AG20443 (cell line): ENCODE measurements around the gene ARRB2.

Source experiments
- DNase-seq: peaks from one replicate; pipeline ENCODE4 v3.0.0; 2012; ENCODE audit warnings: low spot score, mixed read lengths

Gene ARRB2

DNA sequence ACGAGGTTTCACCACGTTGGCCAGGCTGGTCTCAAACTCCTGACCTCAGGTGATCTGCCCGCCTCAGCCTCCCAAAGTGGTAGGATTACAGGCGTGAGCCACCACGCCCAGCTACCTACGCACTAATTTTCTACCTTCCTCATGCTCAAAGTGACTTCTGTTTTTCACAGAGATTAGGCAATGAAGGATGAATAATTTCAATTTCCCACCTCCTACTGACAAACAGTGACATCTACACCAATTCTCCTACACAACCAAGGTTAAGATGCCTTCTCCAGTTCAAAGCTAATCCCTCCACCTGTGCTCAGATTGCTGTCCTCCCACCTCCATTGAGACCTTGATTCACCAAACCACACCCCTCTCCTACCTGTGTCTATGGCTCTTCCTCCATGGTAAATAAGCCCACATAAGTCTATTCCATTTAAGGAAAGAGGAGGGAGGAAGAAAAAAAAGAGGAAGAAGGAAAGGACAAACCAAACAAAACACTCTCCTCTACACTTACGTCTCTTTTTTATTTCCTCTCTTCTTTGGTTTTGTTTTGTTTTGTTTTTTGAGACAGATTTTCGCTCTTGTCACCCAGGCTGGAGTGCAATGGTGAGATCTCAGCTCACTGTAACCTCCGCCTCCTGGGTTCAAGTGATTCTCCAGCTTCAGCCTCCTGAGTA is 15.3 kb downstream of the ARRB2 start:
- DNase-seq: no peak

DNA sequence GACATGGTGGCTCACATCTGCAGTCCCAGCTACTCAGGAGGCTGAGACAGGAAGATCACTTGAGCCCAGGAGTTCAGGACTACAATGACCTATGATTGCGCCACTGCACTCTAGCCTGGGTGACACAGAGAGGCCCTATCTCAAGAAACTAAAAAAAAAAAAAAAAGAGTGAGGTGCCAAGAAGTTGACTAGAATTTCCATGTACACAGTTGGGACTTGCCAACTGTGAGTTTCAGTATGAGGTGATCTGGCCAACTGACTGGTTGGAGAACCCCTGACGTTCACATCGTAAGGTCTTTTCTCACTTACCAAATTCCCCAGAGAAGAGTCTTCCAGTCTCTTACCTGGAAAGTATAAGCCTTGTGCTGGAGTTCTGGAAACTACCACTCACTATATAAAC is 17.7 kb downstream of the ARRB2 start:
- DNase-seq: no peak

DNA sequence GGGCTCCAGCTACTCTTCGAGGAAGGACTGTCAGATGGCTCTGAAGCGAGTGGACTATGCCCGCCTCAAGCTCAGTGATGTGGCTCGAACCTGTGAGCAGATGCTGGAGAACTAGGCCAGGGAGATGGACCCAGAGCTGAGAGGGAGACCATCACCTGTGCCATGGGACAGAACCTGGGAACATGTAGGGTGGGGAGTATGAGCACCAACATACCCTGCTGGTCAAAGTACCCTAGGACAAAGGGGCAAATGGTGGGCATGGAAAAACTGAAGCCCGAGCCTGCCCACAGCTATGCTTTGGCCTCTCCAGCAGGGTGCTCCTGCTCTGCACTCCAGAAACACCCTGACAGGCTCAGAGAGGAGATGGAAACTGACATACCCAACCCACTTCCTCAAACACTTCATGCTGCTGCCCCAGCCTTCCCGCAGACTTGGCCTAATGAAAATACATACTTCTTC is 22.7 kb downstream of the ARRB2 start:
- no peak for DNase-seq

DNA sequence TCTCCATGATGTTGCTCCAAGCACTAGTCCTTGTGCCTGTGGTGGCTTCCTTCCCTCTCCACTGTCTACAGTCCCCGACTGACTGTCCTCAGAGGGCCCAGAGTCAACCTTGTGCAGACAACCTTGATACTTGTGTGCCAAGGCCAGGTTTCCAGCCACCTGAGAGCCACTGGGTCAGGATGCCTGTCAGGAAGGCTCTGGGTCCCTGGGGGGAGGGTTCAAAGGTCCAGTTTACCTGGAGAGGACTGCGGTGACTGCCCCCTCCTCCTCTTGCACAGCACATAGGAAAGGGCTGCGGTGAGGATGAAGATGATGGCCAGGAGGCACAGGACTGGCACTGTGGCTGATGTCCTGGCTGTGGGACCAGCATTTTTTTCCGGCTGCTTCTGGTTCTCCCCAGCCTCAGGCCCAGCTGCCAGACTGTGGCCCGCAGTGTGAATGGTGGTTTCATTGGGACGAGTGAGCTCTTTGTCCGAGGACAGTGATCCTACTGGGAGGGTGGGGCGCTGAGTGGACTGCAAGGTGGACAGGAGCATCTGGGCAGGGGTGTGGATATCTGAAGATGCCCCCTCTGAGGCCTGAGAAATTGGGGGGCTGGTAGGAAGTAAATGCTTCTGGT is 24.5 kb downstream of the ARRB2 start:
- DNase-seq: no peak

DNA sequence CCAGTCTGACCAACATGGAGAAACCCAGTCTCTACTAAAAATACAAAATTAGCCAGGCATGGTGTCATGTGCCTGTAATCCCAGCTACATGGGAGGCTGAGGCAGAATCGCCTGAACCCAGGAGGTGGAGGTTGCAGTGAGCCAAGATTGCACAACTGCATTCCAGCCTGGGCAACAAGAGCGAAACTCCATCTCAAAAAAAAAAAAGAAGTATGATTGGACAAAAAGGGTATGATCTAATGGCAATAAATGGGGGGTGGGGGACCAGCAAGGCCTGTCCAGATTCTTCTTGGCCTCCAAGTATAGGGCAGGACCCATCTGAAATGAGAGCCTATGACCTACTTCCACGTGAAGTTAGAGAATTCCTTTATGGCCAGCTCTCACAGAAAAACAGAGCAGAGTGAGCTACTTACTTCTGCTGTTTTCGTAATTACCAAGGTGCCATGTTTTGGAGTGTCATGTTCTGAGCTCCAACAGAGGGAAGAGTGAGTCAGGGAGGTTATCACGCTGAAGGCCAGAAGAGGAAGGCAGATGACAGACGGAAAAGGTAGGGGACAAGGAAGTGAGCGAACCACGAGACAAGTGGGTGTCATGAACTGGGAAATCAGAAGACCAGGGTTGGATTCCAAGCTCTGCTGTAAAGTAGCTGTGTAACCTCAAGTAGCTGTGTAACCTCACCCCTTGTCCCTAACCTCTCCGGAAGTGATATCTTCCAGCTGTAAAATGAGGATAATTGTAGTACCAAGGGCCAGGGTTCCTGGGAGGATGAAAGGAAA is 25.6 kb downstream of the ARRB2 start:
- DNase-seq: no peak

DNA sequence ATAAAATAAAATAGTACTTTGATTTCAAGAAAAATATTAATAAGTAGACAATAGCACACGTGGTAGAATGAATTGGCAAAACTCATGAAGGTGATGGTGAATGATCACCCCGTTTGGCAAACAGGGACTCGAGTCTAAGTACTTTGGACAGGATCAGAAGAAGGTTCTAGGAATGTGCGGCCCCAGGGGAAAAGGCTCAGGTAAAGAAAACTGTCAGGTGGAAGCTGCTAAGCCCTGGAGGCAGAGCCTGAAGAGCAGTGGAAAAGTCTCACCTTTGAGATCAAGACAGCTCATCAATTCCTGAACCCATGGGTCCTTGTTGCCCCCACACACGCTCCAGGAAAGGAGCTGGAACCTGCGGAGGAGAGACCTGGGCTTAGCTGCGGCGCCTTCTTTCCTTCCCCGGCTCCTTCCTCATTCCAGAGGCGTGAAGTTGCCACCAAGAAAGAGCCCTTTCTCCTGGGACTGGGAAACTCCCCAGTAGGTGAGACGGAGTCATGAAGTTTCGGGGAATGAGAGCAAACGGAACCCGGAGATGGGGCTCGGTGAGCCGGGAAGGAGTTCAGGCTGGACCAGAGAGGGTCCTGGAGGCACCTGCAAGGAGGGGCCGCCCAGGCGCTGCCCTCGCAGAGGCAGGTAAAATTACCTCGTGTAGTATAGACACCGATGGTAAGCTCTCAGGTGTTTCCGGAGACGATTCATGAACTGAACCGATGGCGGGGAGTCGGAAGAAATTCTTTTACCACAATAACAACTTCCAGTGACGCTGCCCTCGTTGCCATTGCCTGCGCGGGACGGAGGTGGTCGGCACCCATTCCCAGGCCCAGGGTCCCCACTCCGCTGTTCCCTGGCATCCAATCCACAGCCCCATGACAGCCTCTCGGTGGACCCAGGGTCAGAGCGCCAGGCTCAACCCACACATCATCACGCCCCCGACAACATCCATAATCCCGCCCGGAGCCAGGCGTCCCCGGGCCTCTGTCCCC is 28.0 kb downstream of the ARRB2 start:
- no peak for DNase-seq

DNA sequence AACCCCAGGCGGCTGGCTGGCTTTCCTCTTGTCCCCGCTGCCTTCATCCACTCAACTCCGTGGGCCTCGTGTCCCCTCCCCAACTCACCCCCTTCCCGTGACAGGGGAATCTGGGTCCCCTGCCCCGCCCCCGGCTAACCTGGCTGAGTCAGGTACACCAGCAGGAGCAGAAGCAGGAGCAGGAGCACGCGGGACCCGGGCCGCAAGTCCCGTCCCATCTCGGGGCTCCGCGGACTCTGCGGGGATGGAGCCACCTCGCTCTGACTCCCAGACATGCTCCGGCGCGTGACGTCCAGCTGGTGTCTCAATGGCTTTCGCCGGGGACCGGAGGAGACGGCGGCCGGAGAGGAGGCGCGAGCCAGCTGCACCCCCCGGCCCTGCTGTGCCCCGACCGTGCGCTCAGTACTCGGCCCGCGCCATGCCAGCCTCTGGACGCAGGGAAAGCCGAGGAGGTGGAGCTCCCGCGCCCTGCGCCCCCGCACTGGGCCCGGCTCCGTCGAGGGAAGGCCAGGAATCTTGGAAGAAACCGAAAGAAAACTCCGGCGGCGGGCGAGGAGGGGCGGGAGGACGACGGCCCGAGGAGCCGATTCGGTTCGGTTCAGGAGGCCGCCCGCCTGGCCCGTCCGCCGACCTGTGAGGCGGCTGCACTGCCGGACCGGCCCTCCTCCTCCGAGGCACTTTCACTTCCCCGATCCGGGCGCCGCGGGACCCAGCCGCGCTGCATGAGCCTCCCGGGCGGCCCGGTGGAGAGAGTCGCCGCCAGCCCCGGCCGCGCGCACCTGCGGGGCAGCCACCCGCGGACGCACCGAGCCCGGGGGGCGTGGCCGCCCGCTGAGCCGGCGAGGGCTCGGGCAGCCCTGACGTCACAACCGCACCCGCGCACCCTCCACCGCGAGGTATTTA is 28.9 kb downstream of the ARRB2 start, which contains the start of the genes CXCL16 and ZMYND15:
TSS of gene CXCL16 (minus strand) at position 807 of the 903 bp plus-strand sequence. CDS start at position 218, 589 bp downstream.
TSS of gene ZMYND15 (plus strand) at position 712 of the 903 bp plus-strand sequence. CDS start 716 bp downstream, outside the sequence.
- peak; percentile 82 for DNase-seq

DNA sequence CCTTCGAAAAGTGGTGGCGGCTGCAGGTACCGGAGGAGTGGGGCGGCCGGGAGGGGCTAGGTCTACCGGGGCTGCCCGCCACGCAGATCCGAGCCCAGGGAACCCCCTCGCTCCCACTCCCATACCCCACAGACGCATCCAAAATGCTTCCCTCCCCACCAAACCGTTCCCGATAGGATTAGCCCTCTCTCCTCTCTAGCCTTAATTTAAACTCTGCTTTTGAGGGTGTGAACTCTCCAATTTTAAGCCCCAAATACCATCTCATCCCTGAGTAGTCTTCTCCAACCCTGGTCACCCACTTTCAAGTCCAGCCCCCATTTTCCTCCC is 29.6 kb downstream of the ARRB2 start:
- no peak for DNase-seq

DNA sequence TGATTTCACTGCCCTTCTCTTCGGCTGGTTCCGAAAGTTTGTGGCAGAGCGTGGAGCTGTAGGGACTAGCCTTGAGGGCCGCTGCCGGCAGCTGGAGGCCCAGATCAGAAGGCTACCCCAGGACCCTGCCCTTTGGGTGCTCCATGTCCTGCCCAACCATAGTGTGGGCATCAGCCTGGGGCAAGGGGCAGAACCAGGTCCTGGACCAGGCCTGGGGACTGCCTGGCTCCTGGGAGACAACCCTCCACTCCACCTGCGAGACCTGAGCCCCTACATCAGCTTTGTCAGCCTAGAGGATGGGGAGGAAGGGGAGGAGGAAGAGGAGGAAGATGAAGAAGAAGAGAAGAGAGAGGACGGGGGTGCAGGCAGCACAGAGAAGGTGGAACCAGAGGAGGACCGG is 30.2 kb downstream of the ARRB2 start:
- DNase-seq: no peak

DNA sequence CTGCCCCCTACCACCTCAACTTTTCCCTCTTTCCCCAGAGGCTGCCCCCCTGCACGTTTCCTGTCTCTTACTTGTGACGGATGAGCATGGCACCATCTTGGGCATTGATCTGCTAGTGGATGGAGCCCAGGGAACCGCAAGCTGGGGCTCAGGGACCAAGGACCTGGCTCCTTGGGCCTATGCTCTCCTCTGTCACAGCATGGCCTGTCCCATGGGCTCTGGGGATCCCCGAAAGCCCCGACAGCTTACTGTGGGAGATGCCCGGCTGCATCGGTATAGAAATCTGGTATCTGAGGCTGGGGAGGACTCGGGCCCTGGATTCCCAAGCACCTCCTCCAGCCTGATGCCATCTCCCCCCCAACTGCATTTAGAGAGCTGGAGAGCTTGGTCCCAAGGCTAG is 31.1 kb downstream of the ARRB2 start:
- DNase-seq: no peak

DNA sequence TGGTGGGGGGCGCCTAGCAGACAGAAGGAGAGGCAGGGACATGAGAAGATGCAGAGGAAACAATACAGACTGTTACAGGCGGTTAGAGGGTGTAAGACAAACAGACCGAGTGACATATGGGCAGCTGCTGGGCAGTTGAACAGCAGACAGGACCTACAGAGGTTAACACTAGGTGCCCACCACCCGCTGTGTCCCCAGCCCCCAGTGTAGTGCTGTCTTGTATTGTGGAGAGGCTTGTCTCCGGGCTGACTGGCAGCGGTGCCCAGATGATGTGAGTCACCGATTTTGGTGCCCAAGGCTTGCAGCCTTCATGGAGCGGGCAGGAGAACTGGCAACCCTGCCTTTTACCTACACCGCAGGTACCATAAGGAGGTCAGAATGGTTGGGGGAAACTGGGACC is 31.7 kb downstream of the ARRB2 start:
- DNase-seq: no peak

DNA sequence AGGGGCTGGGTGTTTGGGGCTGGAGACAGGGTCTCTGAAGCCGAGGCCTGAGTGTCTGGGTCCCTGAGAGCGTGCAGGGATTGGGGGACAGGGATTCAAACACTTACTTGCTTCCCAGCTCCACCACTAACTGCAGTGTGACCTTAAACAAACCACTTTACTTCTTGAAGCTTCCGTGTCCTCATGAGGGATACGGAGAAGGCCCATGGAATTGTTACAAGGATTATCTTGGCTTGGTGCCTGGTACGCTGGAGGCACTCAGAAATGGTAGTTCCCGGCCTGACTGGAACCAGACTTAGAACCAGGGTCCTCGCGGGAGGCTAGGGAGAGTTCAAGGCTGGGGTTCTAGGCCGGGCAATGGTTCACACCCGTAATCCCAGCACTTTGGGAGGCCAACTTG is 32.2 kb downstream of the ARRB2 start:
- DNase-seq: no peak

DNA sequence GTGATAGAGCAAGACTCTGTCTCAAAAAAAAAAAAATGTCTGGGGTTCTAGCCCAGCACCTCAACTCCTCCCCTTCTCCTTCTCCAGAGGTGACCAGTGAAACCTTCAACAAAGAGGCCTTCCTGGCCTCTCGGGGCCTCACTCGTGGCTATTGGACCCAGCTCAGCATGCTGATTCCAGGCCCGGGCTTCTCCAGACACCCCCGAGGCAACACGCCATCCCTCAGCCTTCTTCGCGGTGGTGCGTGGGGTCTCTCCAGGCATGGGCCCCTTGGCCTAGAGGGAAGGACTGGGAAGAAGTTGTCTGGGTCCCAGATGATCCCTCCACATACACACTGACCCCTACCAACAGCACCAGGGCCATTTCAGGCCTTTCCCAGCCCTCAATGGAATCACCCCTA is 32.8 kb downstream of the ARRB2 start:
- DNase-seq: no peak

DNA sequence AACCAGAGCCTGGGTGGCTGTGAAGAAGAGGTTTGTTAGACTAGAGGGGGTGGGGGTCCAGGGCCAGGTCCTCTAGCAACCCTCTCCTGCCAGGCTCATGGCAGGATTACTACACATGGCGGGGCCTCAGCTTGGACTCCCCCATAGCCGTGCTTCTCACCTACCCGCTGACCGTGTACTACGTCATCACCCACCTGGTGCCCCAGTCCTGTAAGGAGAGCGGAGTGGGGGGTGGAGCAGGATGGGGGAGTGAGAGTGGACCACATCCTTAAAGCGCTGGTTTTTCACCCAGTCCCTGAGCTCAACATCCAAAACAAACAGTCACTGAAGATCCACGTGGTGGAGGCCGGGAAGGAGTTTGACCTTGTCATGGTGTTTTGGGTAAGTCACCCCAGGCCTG is 33.5 kb downstream of the ARRB2 start:
- DNase-seq: no peak

DNA sequence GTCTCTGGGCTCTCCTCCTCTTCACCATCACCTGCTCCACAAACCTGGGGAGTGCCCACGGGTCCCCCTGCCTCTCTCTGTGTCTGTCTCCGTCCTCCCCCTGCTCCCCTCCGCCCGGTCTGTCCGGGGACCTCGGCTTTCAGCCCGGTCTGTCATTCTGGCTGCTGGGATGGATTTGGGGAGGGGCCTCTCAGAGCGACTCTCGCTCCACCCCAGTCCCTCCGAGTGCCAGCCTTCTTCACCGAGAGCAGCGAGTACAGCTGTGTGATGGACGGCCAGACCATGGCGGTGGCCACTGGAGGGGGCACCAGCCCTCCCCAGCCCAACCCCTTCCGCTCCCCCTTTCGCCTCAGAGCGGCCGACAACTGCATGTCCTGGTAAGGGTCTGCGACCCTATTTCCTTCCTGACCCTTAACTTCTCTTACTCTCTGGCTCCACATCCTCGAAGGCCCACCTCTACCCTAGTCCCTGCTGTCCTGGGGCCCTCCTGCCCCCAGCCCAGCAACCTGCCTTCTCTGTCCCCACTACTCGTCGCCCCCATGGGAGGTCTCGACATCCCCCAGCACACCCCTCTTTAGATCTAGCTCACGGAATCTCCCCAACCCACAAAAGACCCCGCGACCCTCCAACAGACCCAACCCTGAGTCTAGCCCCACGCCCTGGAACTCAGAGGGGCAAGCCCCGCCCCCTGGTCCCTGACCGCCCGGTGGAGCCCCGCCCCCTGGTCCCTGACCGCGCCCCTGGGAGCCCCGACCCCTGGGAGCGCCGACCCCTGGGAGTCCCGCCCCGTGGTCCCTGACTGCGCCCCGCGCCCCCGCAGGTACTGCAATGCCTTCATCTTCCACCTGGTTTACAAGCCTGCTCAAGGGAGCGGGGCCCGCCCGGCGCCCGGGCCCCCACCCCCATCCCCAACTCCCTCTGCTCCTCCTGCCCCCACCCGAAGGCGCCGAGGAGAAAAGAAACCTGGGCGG is 34.9 kb downstream of the ARRB2 start:
- DNase-seq: no peak

DNA sequence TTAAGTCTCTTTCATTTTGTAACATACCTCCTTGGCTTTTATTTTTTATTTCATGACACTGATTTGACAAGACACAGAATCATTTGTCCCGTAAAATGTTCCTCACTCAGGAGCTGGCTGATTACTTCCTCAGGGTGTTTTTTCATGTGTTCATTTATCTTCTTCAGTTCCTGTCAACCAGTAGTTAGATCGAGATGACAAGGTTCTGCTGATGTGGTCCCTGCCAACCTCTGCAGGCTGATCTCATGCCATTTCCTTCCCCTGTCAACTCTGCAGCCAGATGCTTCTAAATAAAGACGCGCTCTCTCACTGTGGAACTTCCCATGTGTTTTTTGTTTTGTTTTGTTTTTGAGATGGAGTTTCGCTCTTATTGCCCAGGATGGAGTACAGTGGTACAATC is 37.4 kb downstream of the ARRB2 start:
- DNase-seq: no peak

DNA sequence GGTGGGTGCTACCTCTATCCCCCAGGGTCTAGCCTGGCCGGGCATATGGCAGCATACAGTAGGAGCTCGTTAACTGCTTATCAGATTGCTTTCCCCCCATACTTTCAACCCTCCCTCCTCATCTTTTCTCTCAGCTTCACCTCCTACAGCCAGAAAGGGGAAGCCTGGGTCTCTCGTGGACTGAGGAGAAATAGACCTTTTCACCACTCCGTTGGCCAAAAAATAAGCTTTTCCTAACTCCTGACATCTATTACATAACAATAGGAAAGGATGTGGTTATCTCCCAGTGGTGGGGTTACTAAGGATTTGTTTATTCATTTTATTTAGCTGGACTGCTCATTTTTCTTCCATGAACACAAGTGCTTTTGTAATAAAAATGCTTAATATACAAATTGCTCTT is 38.3 kb downstream of the ARRB2 start:
- DNase-seq: no peak

DNA sequence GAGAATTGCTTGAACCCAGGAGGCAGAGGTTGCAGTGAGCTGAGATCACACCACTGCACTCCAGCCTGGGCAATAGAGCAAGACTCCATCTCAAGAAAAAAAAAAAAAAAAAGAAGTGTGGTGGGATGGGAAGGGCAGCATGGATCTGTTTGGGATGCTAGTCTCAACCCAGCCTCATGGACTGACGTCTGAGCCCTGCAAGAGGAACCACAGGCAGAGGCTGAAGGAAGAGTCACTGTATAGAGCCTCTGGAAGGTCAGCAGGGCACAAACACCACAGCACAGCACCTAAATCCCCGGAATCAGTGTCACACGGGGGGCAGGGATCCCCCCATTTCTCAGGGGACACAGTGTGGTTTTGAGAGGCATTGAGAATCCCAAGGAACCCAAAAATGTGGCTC is 40.2 kb downstream of the ARRB2 start:
- no peak for DNase-seq

DNA sequence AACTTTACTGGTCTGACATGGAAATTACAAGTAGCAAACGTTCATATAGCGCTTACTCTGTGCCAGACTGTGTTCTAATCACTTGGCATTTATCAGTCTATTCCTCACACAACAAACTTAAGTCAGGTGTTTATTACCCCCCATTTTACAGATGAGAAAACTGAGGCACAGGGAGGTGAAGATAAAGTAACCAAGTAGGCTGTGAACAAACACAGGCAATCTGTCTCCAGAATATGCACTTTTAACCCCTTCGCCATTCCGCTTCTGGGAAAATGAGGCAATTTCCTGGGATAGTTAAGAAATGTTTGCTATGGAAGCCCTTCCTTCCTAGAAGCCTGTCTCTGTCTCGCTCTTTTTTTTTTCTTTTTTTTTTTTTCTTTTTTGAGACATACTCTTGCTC is 41.5 kb downstream of the ARRB2 start:
- no peak for DNase-seq

DNA sequence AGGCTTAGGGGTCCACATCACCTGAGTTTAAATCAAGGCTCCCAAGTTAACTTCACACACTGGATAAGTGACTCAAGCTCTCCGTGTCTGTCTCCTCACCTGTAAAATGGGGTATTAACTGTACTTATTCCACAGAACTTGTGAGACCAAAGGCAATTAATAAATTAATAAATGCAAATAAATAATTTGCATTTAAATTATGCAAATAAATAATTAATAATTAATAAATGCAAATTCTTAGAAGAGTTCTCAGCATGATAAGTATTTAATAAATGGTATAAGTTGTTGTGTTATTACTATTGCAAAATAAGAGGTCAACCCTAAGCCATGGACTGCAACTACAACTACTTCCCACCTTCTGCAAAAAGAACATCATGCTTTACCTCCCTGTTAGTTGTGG is 43.0 kb downstream of the ARRB2 start:
- DNase-seq: no peak
